HG03025 (cell line): ENCODE data around the gene STAC2.
"Not testable (repeated sequence)": the region's sequence is repeated elsewhere in the genome, so short reads cannot be mapped to it uniquely, and the experiment has no call there.

Experiments
- ATAC-seq: cut with Tn5 transposase; IDR thresholded peaks from one replicate; pipeline ENCODE4 v1.9.1; 2021; ENCODE audit warnings: mild to moderate bottlenecking, moderate library complexity; ENCODE audit not compliant: unreplicated experiment, low FRiP score

The STAC2 gene

GRCh38 chr17:39225308-39225958 is at the start of gene STAC2:
STAC2 (minus strand) TSS chr17:39225945; CDS start chr17:39225502, 443 bp downstream.
- no peak for ATAC-seq

GRCh38 chr17:39271546-39271945 is 45.8 kb upstream of the STAC2 start:
- no peak for ATAC-seq

- no peak for ATAC-seq
Observed at GRCh38 chr17:39270923-39271322, 45.2 kb upstream of the STAC2 start.

- no peak for ATAC-seq
Observed at GRCh38 chr17:39264119-39264518, 38.4 kb upstream of the STAC2 start.

GRCh38 chr17:39261286-39261685 is 35.5 kb upstream of the STAC2 start:
- no peak for ATAC-seq

- no peak for ATAC-seq
Observed at GRCh38 chr17:39252788-39253460, 27.2 kb upstream of the STAC2 start.

GRCh38 chr17:39251997-39252396 is 26.3 kb upstream of the STAC2 start:
- no peak for ATAC-seq

GRCh38 chr17:39250076-39250475 is 24.3 kb upstream of the STAC2 start:
- ATAC-seq: not testable (repeated sequence)

GRCh38 chr17:39246274-39246673 is 20.5 kb upstream of the STAC2 start:
- ATAC-seq: no peak

- ATAC-seq: no peak
Observed at GRCh38 chr17:39244600-39245570, 19.1 kb upstream of the STAC2 start.

- no peak for ATAC-seq
Observed at GRCh38 chr17:39244016-39244599, 18.4 kb upstream of the STAC2 start.

GRCh38 chr17:39243155-39243554 is 17.4 kb upstream of the STAC2 start:
- ATAC-seq: no peak

- ATAC-seq: no peak
Observed at GRCh38 chr17:39240631-39241030, 14.9 kb upstream of the STAC2 start.

- ATAC-seq: no peak
Observed at GRCh38 chr17:39239640-39240314, 14.0 kb upstream of the STAC2 start.

- no peak for ATAC-seq
Observed at GRCh38 chr17:39238311-39238972, 12.7 kb upstream of the STAC2 start.

- no peak for ATAC-seq
Observed at GRCh38 chr17:39237586-39237985, 11.8 kb upstream of the STAC2 start.

GRCh38 chr17:39236981-39237441 is 11.3 kb upstream of the STAC2 start:
- ATAC-seq: no peak

- ATAC-seq: no peak
Observed at GRCh38 chr17:39236450-39236927, 10.7 kb upstream of the STAC2 start.
